Adipocyte (in vitro differentiated cells): ENCODE results near the gene N4BP2L2.
"Not testable (repeated sequence)": the region's sequence is repeated elsewhere in the genome, so short reads cannot be mapped to it uniquely, and the experiment has no call there.

Source experiments
- DNase-seq: peaks from one replicate; pipeline ENCODE4 v3.0.0-alpha.2; 2015; ENCODE audit warnings: low read depth
- H3K27me3 ChIP-seq: replicated peaks from 2 replicates; pipeline ENCODE4 v1.7.0; 2013; ENCODE audit warnings: mild to moderate bottlenecking, low read length, moderate library complexity; ENCODE audit not compliant: control insufficient read depth, insufficient read depth
- H3K36me3 ChIP-seq: 2 replicates; pipeline ENCODE4 v1.7.0; 2013; ENCODE audit warnings: low read length, mild to moderate bottlenecking, moderate library complexity; ENCODE audit not compliant: control insufficient read depth, insufficient read depth, severe bottlenecking
- H3K4me1 ChIP-seq: 2 replicates; pipeline ENCODE4 v1.7.0; 2013; ENCODE audit warnings: mild to moderate bottlenecking, low read length, moderate library complexity; ENCODE audit not compliant: control insufficient read depth, insufficient read depth
- H3K4me3 ChIP-seq: 2 replicates; pipeline ENCODE4 v1.7.0; 2013; ENCODE audit warnings: mild to moderate bottlenecking, low read length, moderate library complexity
- H3K9ac ChIP-seq: 2 replicates; pipeline ENCODE4 v1.7.0; 2013; ENCODE audit warnings: mild to moderate bottlenecking, low read length, moderate library complexity
- H3K9me3 ChIP-seq: 2 replicates; pipeline ENCODE4 v1.7.0; 2013; ENCODE audit warnings: mild to moderate bottlenecking, low read length, moderate library complexity; ENCODE audit not compliant: control insufficient read depth

The N4BP2L2 gene

GRCh38 chr13:32538621-32539246 lies at the start of gene N4BP2L2:
TSS of gene N4BP2L2 (minus strand) at chr13:32538795. CDS start at chr13:32537027, 1,768 bp downstream.
- Histone ChIP-seq H3K4me3 (peak within 1 kb of the TSS; percentile 99), H3K9me3 (no peaks in the 10 kb centered on the region), H3K36me3 (peaks cover 18% of the 10 kb centered on the region), H3K27me3 (no peaks in the 10 kb centered on the region), H3K9ac (peak within 1 kb of the TSS; percentile 97), H3K4me1 (peaks cover 7% of the 10 kb centered on the region)
- peak; percentile 99 for DNase-seq

GRCh38 chr13:32587811-32588170 lies 49.2 kb upstream of the N4BP2L2 start:
- Histone ChIP-seq H3K27me3 (no peaks in the 10 kb centered on the region), H3K9me3 (no peaks in the 10 kb centered on the region), H3K36me3 (no peaks in the 10 kb centered on the region), H3K9ac (peak overlapping the region; percentile 91), H3K4me3 (peak overlapping the region; percentile 96), H3K4me1 (peaks cover 33% of the 10 kb centered on the region)
- DNase-seq = no peak

GRCh38 chr13:32587011-32587810 lies 48.6 kb upstream of the N4BP2L2 start:
- DNase-seq = peak; percentile 86
- H3K9me3 ChIP-seq = no peaks in the 10 kb centered on the region
- peak overlapping the region; percentile 96 for H3K4me3 ChIP-seq
- H3K27me3 ChIP-seq = no peaks in the 10 kb centered on the region
- no peaks in the 10 kb centered on the region for H3K36me3 ChIP-seq
- H3K4me1 ChIP-seq = peaks cover 33% of the 10 kb centered on the region
- peak overlapping the region; percentile 91 for H3K9ac ChIP-seq

GRCh38 chr13:32586080-32586900 lies 47.7 kb upstream of the N4BP2L2 start, which contains the start of gene PDS5B:
TSS of gene PDS5B (plus strand) at chr13:32586452. CDS start at chr13:32648773, 62,321 bp downstream.
- DNase-seq = peak; percentile 98
- Histone ChIP-seq H3K4me1 (peaks cover 33% of the 10 kb centered on the region), H3K4me3 (peak within 1 kb of the TSS; percentile 96), H3K27me3 (no peaks in the 10 kb centered on the region), H3K9ac (peak within 1 kb of the TSS; percentile 92), H3K36me3 (no peaks in the 10 kb centered on the region), H3K9me3 (no peaks in the 10 kb centered on the region)

GRCh38 chr13:32585550-32586079 lies 47.0 kb upstream of the N4BP2L2 start:
- H3K36me3 ChIP-seq = no peaks in the 10 kb centered on the region
- peak overlapping the region; percentile 95 for H3K4me3 ChIP-seq
- peak overlapping the region; percentile 92 for H3K9ac ChIP-seq
- peaks cover 32% of the 10 kb centered on the region for H3K4me1 ChIP-seq
- no peaks in the 10 kb centered on the region for H3K9me3 ChIP-seq
- H3K27me3 ChIP-seq = no peaks in the 10 kb centered on the region
- DNase-seq = no peak

- no peaks in the 10 kb centered on the region for H3K27me3 ChIP-seq
- no peaks in the 10 kb centered on the region for H3K36me3 ChIP-seq
- no peaks in the 10 kb centered on the region for H3K9me3 ChIP-seq
- H3K9ac ChIP-seq = no peak overlapping the region
- peaks cover 6% of the 10 kb centered on the region for H3K4me1 ChIP-seq
- H3K4me3 ChIP-seq = no peak overlapping the region
- DNase-seq = no peak
Observed at GRCh38 chr13:32582991-32583390, 44.4 kb upstream of the N4BP2L2 start.

- no peak for DNase-seq
- H3K9me3 ChIP-seq = peaks cover 3% of the 10 kb centered on the region
- no peak overlapping the region for H3K9ac ChIP-seq
- H3K4me1 ChIP-seq = peaks cover 4% of the 10 kb centered on the region
- no peak overlapping the region for H3K4me3 ChIP-seq
- no peaks in the 10 kb centered on the region for H3K36me3 ChIP-seq
- H3K27me3 ChIP-seq = no peaks in the 10 kb centered on the region
Observed at GRCh38 chr13:32582281-32582680, 43.7 kb upstream of the N4BP2L2 start.

GRCh38 chr13:32581177-32581786 lies 42.7 kb upstream of the N4BP2L2 start:
- no peaks in the 10 kb centered on the region for H3K36me3 ChIP-seq
- no peak overlapping the region for H3K4me3 ChIP-seq
- DNase-seq = peak; percentile 76
- H3K9me3 ChIP-seq = peaks cover 10% of the 10 kb centered on the region
- peaks cover 4% of the 10 kb centered on the region for H3K4me1 ChIP-seq
- no peak overlapping the region for H3K9ac ChIP-seq
- no peaks in the 10 kb centered on the region for H3K27me3 ChIP-seq

- Histone ChIP-seq H3K36me3 (no peaks in the 10 kb centered on the region), H3K9ac (no peak overlapping the region), H3K27me3 (no peaks in the 10 kb centered on the region), H3K4me1 (no peaks in the 10 kb centered on the region), H3K4me3 (no peak overlapping the region), H3K9me3 (peaks cover 10% of the 10 kb centered on the region)
- DNase-seq = no peak
Observed at GRCh38 chr13:32577032-32577431, 38.4 kb upstream of the N4BP2L2 start.

- not testable (repeated sequence) for DNase-seq, H3K4me1 ChIP-seq, H3K4me3 ChIP-seq, H3K27me3 ChIP-seq, H3K9ac ChIP-seq, H3K36me3 ChIP-seq
- peaks cover 10% of the 10 kb centered on the region for H3K9me3 ChIP-seq
Observed at GRCh38 chr13:32575687-32576086, 37.1 kb upstream of the N4BP2L2 start.
